ENCODE data around the gene POLR2E.

Gene POLR2E

GRCh38 chr19:1093330-1093729 lies 1.8 kb downstream of the POLR2E start:
- no peak for DNase-seq

GRCh38 chr19:1091544-1092175 lies 3.5 kb downstream of the POLR2E start:
- DNase-seq, result no peak

GRCh38 chr19:1090731-1091543 lies 4.2 kb downstream of the POLR2E start:
- no peak for DNase-seq

GRCh38 chr19:1089891-1090290 lies 5.3 kb downstream of the POLR2E start:
- DNase-seq, result no peak

- DNase-seq, result no peak
Measured at GRCh38 chr19:1089126-1089771, 5.9 kb downstream of the POLR2E start.

GRCh38 chr19:1088416-1089010 lies 6.7 kb downstream of the POLR2E start:
- DNase-seq, result no peak

GRCh38 chr19:1087813-1088415 lies 7.3 kb downstream of the POLR2E start:
- DNase-seq, result peak in 1 of 5 donors; percentile 54

- no peak for DNase-seq
Measured at GRCh38 chr19:1086613-1087012, 8.6 kb downstream of the POLR2E start.

- DNase-seq, result no peak
Measured at GRCh38 chr19:1085676-1086442, 9.3 kb downstream of the POLR2E start.

GRCh38 chr19:1085053-1085658 lies 10.0 kb downstream of the POLR2E start:
- no peak for DNase-seq

GRCh38 chr19:1084024-1084868 lies 10.9 kb downstream of the POLR2E start:
- no peak for DNase-seq

- no peak for DNase-seq
Measured at GRCh38 chr19:1082928-1083816, 12.0 kb downstream of the POLR2E start.

- peak; percentile 83 to 97 (median 87) for DNase-seq
Measured at GRCh38 chr19:1082165-1082927, 12.8 kb downstream of the POLR2E start.

GRCh38 chr19:1081301-1082164 lies 13.6 kb downstream of the POLR2E start:
- DNase-seq, result no peak

GRCh38 chr19:1080360-1081161 lies 14.6 kb downstream of the POLR2E start:
- DNase-seq, result no peak

GRCh38 chr19:1079566-1080111 lies 15.5 kb downstream of the POLR2E start:
- peak in 3 of 5 donors; percentile 42 to 93 (median 63) for DNase-seq

GRCh38 chr19:1076951-1077350 lies 18.2 kb downstream of the POLR2E start:
- peak; percentile 87 to 97 (median 93) for DNase-seq

All from T-helper 1 cell (primary cell).